CD4-positive, alpha-beta memory T cell (primary cell): Measurements from ENCODE around the gene YTHDF1. TPM values are rescaled to one million over a fixed set of nuclear protein-coding genes. Genes with fewer than 3 reads are reported as not detected.
A peak's percentile ranks its signal among the peaks of the same experiment; 100 is the strongest.

Experiments used
- CTCF ChIA-PET: fragments of 350-600 bp; sonication (Branson Sonifier 250); formaldehyde crosslinking; loops from one replicate; lab custom pipeline; 2021; ENCODE audit warnings: inconsistent platforms; ENCODE audit not compliant: partially characterized antibody; lab: Charles Lee
- POLR2A ChIA-PET: fragments of 350-600 bp; sonication (Branson Sonifier 250); formaldehyde crosslinking; loops from one replicate; lab custom pipeline; 2021; ENCODE audit not compliant: partially characterized antibody; lab: Charles Lee
- DNase-seq, 5 donors: peaks; one replicate each; pipeline versions ENCODE4 v3.0.0 to v3.0.0-alpha.2; 2020 to 2022; ENCODE audit warnings: mixed read lengths in 1 of 5
- H3K27ac ChIP-seq: one replicate; pipeline ENCODE4 v1.7.0; 2013; ENCODE audit warnings: low read depth, low read length
- H3K27me3 ChIP-seq: 2 replicates; pipeline ENCODE4 v1.7.0; 2013; ENCODE audit warnings: mild to moderate bottlenecking, low read length, moderate library complexity; ENCODE audit not compliant: insufficient read depth
- H3K36me3 ChIP-seq: 2 replicates; pipeline ENCODE4 v1.7.0; 2013; ENCODE audit warnings: mild to moderate bottlenecking, low read length, moderate library complexity; ENCODE audit not compliant: insufficient read depth
- H3K4me1 ChIP-seq: 2 replicates; pipeline ENCODE4 v1.7.0; 2013; ENCODE audit warnings: mild to moderate bottlenecking, low read length, moderate library complexity; ENCODE audit not compliant: insufficient read depth
- H3K4me3 ChIP-seq, 2 donors: one replicate each; pipeline ENCODE4 v1.7.0; 2013; ENCODE audit warnings: low read length in 2 of 2, mild to moderate bottlenecking in 1 of 2
- H3K9me3 ChIP-seq, 2 donors: one replicate each; pipeline ENCODE4 v1.7.0; 2013; ENCODE audit warnings: low read length in 2 of 2, control low read depth in 1 of 2; ENCODE audit not compliant: control insufficient read depth in 1 of 2
- H3K27ac Mint-ChIP-seq, 7 donors: one replicate each; pipeline ENCODE4 v1.8.0; 2020 to 2021; ENCODE audit warnings: mixed read lengths in 7 of 7, mild to moderate bottlenecking in 6 of 7, inconsistent platforms in 3 of 7, moderate library complexity in 3 of 7
- H3K27me3 Mint-ChIP-seq, 2 donors: one replicate each; pipeline ENCODE4 v1.8.0; 2020 to 2021; ENCODE audit warnings: mixed read lengths in 2 of 2
- H3K36me3 Mint-ChIP-seq, 2 donors: one replicate each; pipeline ENCODE4 v1.8.0; 2020 to 2021; ENCODE audit warnings: mixed read lengths in 2 of 2, inconsistent platforms in 1 of 2, mild to moderate bottlenecking in 1 of 2
- H3K4me1 Mint-ChIP-seq, 4 donors: one replicate each; pipeline ENCODE4 v1.8.0; 2020 to 2021; ENCODE audit warnings: mixed read lengths in 4 of 4, mild to moderate bottlenecking in 1 of 4
- H3K4me3 Mint-ChIP-seq, 8 donors: one replicate each; pipeline ENCODE4 v1.8.0; 2020 to 2021; ENCODE audit warnings: mixed read lengths in 8 of 8, mild to moderate bottlenecking in 7 of 8, moderate library complexity in 6 of 8, inconsistent platforms in 3 of 8
- H3K9me3 Mint-ChIP-seq, 8 donors: one replicate each; pipeline ENCODE4 v1.8.0; 2020 to 2021; ENCODE audit warnings: mixed read lengths in 8 of 8, mild to moderate bottlenecking in 5 of 8, inconsistent platforms in 3 of 8, moderate library complexity in 1 of 8
- intact Hi-C: fragments of 100-400 bp; cut with micrococcal nuclease; formaldehyde crosslinking; loops from one replicate; pipeline ENCODE4 v1.15.1; 2023
- polyA plus RNA-seq, 2 donors: library from polyadenylated mRNA; unstranded; fragments of 300-500 nt; fragmentation: Illumina TruSeq; gene quantifications; one replicate each; pipeline ENCODE4 v1.2.3, GENCODE V29; 2021
- total RNA-seq, 2 experiments: library from RNA; stranded (reverse); gene quantifications; one replicate each; pipeline ENCODE4 v1.2.3, GENCODE V29; 2021

YTHDF1 gene
- total RNA-seq (10 to 100 TPM; 47.7 to 48.1 TPM), polyA plus RNA-seq (10 to 100 TPM; 21.1 to 43.2 TPM)

GRCh38 chr20:63216041-63216848 is at the start of gene YTHDF1:
TSS of gene YTHDF1 (minus strand) at chr20:63216131. CDS start at chr20:63215892, 239 bp downstream.
- Histone ChIP-seq H3K9me3 (no peaks in the 10 kb centered on the region), H3K27me3 (no peaks in the 10 kb centered on the region), H3K27ac (peak within 1 kb of the TSS; percentile 74), H3K4me3 (peak within 1 kb of the TSS; percentile 78 to 80), H3K4me1 (peaks cover 48% of the 10 kb centered on the region), H3K36me3 (peaks cover 24% of the 10 kb centered on the region)
- Mint-ChIP-seq H3K27me3 (peaks cover 0 to 6% of the 10 kb centered on the region in 2 donors), H3K27ac (peak within 1 kb of the TSS; percentile 91 to 96 (median 95)), H3K4me3 (peak within 1 kb of the TSS; percentile 88 to 97 (median 90)), H3K4me1 (peaks cover 30 to 50% (median 42%) of the 10 kb centered on the region in 4 donors), H3K9me3 (no peaks in the 10 kb centered on the region), H3K36me3 (peaks cover 26 to 33% of the 10 kb centered on the region in 2 donors)
- peak; percentile 95 to 97 (median 96) for DNase-seq
- ChIA-PET CTCF (interaction anchor here (8.3 kb wide), 1 partner anchor 8 kb away, joined by 64 read pairs; no protein-coding TSS in a partner anchor), POLR2A (interaction anchor here (0.7 to 2.5 kb wide), 4 partner anchors 57 to 355 kb away, joined by 3 to 11 read pairs (median 3); partner anchors contain the start of genes ARFGAP1 and PPDPF)
- intact Hi-C loops = loop anchor here (1.0 to 2.0 kb wide), 2 partner anchors 56 to 113 kb away; partner anchors contain the start of gene ARFGAP1

- H3K9me3 ChIP-seq = no peaks in the 10 kb centered on the region
- no peak overlapping the region for H3K4me3 Mint-ChIP-seq
- no peaks in the 10 kb centered on the region for H3K27me3 ChIP-seq
- no peak overlapping the region for H3K27ac Mint-ChIP-seq
- no peak overlapping the region for H3K27ac ChIP-seq
- ChIA-PET POLR2A (no interaction called here), CTCF (no interaction called here)
- no peak for DNase-seq
- no peak overlapping the region for H3K4me3 ChIP-seq
- peaks cover 0 to 3% (median 0%) of the 10 kb centered on the region in 8 donors for H3K9me3 Mint-ChIP-seq
- H3K27me3 Mint-ChIP-seq = peaks cover 12 to 17% of the 10 kb centered on the region in 2 donors
- no peaks in the 10 kb centered on the region for H3K36me3 Mint-ChIP-seq
- H3K4me1 ChIP-seq = no peaks in the 10 kb centered on the region
- H3K36me3 ChIP-seq = no peaks in the 10 kb centered on the region
- intact Hi-C loops = no loop called here
- peaks cover 0 to 6% (median under 1%) of the 10 kb centered on the region in 4 donors for H3K4me1 Mint-ChIP-seq
Observed at GRCh38 chr20:63264519-63264918, 48.6 kb upstream of the YTHDF1 start.

- no peak for DNase-seq
- intact Hi-C loops = no loop called here
- H3K27me3 Mint-ChIP-seq = peaks cover 16 to 17% of the 10 kb centered on the region in 2 donors
- no peaks in the 10 kb centered on the region for H3K36me3 ChIP-seq
- H3K27me3 ChIP-seq = no peaks in the 10 kb centered on the region
- no peaks in the 10 kb centered on the region for H3K4me1 ChIP-seq
- no peak overlapping the region for H3K4me3 ChIP-seq
- ChIA-PET CTCF (no interaction called here), POLR2A (no interaction called here)
- no peaks in the 10 kb centered on the region for H3K9me3 ChIP-seq
- no peak overlapping the region for H3K4me3 Mint-ChIP-seq
- no peak overlapping the region for H3K27ac ChIP-seq
- H3K36me3 Mint-ChIP-seq = no peaks in the 10 kb centered on the region
- peaks cover 0 to 3% (median 0%) of the 10 kb centered on the region in 8 donors for H3K9me3 Mint-ChIP-seq
- H3K27ac Mint-ChIP-seq = no peak overlapping the region
- H3K4me1 Mint-ChIP-seq = peaks cover 0 to 6% (median under 1%) of the 10 kb centered on the region in 4 donors
Observed at GRCh38 chr20:63264000-63264399, 48.1 kb upstream of the YTHDF1 start.

GRCh38 chr20:63262836-63263235 is 46.9 kb upstream of the YTHDF1 start:
- Mint-ChIP-seq H3K27me3 (peaks cover 19 to 20% of the 10 kb centered on the region in 2 donors), H3K9me3 (peaks cover 0 to 3% (median 0%) of the 10 kb centered on the region in 8 donors), H3K27ac (no peak overlapping the region), H3K4me3 (no peak overlapping the region), H3K36me3 (no peaks in the 10 kb centered on the region), H3K4me1 (peaks cover 0 to 6% (median 1%) of the 10 kb centered on the region in 4 donors)
- Histone ChIP-seq H3K36me3 (no peaks in the 10 kb centered on the region), H3K27ac (no peak overlapping the region), H3K27me3 (no peaks in the 10 kb centered on the region), H3K9me3 (no peaks in the 10 kb centered on the region), H3K4me1 (no peaks in the 10 kb centered on the region), H3K4me3 (no peak overlapping the region)
- ChIA-PET POLR2A (no interaction called here), CTCF (no interaction called here)
- intact Hi-C loops = no loop called here
- DNase-seq = no peak

- no peaks in the 10 kb centered on the region for H3K27me3 ChIP-seq
Observed at GRCh38 chr20:63261795-63262528, 46.0 kb upstream of the YTHDF1 start.

GRCh38 chr20:63261060-63261794 is 45.3 kb upstream of the YTHDF1 start:
- Mint-ChIP-seq H3K27ac (no peak overlapping the region), H3K9me3 (peaks cover 0 to 2% (median 0%) of the 10 kb centered on the region in 8 donors), H3K27me3 (peaks cover 22 to 26% of the 10 kb centered on the region in 2 donors), H3K4me1 (peaks cover 0 to 6% (median 5%) of the 10 kb centered on the region in 4 donors), H3K4me3 (peak overlapping the region in 1 of 8 donors; percentile 11), H3K36me3 (no peaks in the 10 kb centered on the region)
- CTCF ChIA-PET = interaction anchor here (1.1 kb wide), 1 partner anchor 37 kb away, joined by 3 read pairs; no protein-coding TSS in a partner anchor
- POLR2A ChIA-PET = no interaction called here
- H3K36me3 ChIP-seq = no peaks in the 10 kb centered on the region
- no peaks in the 10 kb centered on the region for H3K4me1 ChIP-seq
- intact Hi-C loops = no loop called here
- H3K4me3 ChIP-seq = no peak overlapping the region
- peaks cover under 1% of the 10 kb centered on the region for H3K27me3 ChIP-seq
- H3K9me3 ChIP-seq = no peaks in the 10 kb centered on the region
- no peak for DNase-seq
- no peak overlapping the region for H3K27ac ChIP-seq

More at GRCh38 chr20:63261795-63262528, 46.0 kb upstream of the YTHDF1 start:
- no peaks in the 10 kb centered on the region for H3K36me3 ChIP-seq
- Mint-ChIP-seq H3K4me1 (peaks cover 0 to 6% (median 4%) of the 10 kb centered on the region in 4 donors), H3K27ac (peak overlapping the region in 1 of 7 donors; percentile 42), H3K9me3 (peaks cover 0 to 3% (median 0%) of the 10 kb centered on the region in 8 donors), H3K27me3 (peaks cover 20 to 21% of the 10 kb centered on the region in 2 donors), H3K4me3 (peak overlapping the region in 1 of 8 donors; percentile 41), H3K36me3 (no peaks in the 10 kb centered on the region)
- H3K4me3 ChIP-seq = no peak overlapping the region
- H3K27ac ChIP-seq = no peak overlapping the region
- ChIA-PET CTCF (no interaction called here), POLR2A (no interaction called here)
- H3K4me1 ChIP-seq = no peaks in the 10 kb centered on the region
- H3K9me3 ChIP-seq = no peaks in the 10 kb centered on the region
- DNase-seq = no peak
- intact Hi-C loops = no loop called here
